ENCODE data around the gene RPH3AL. TPM values are rescaled to one million over a fixed set of nuclear protein-coding genes. Genes with fewer than 3 reads are reported as not detected.

The RPH3AL gene
- total and polyA plus RNA-seq, 2 of the 8 experiments (the other 6 are each of a cell fraction or from before 2014, with no cell fraction given) = 5.6 to 5.8 TPM

DNA sequence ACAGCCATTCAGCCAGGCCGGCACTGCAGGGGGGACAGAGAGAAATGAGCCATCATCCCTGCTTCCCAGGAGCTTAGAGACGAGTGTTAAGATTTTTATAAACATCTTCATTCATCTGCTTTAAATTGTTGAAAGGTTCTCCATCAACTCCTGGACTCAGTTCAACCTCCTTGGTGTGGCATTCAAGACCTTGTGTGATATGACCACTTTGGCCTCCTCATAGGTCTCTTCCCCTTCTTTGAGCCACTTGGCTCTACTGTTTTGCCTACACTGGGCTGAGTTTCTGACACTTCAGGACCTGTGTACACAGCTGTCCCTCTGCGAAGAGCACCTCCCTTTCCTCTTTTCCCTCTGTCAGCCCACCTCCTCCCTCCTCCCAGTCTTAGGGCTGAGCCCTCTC lies 175.5 kb downstream of the RPH3AL start (continued):
- no peak for TF ChIP-seq BACH1 (IDR thresholded peaks at IDR 0.05; ENCODE audit: low read length)
- TF ChIP-seq NANOG (IDR thresholded peaks at IDR 0.05; ENCODE audit: insufficient read depth, low read depth, low read length, poor library complexity, severe bottlenecking) = no peak
- TF ChIP-seq ASH2L (IDR thresholded peaks at IDR 0.05; ENCODE audit: low read length) = no peak
- TF ChIP-seq SIX5 (IDR thresholded peaks at IDR 0.05; ENCODE audit: low read depth, low read length) = no peak
- no peak for TF ChIP-seq CREB1 (IDR thresholded peaks at IDR 0.05)
- TF ChIP-seq JUN (IDR thresholded peaks at IDR 0.05; ENCODE audit: low read depth, low read length) = no peak
- no peak for TF ChIP-seq RNF2 (IDR thresholded peaks at IDR 0.05; ENCODE audit: borderline replicate concordance, low read depth, low read length, missing control alignments, poor library complexity, severe bottlenecking)
- no peak for TF ChIP-seq BCL11A (IDR thresholded peaks at IDR 0.05; ENCODE audit: low read depth in 2 of 2, low read length in 2 of 2)
- TF ChIP-seq RBBP5 (IDR thresholded peaks at IDR 0.05; ENCODE audit: borderline replicate concordance, low read depth, low read length) = no peak
- no peak for TF ChIP-seq SIN3A (conservative IDR thresholded peaks at IDR 0.05 in 1 of 2, IDR thresholded peaks at IDR 0.05 in 1 of 2; ENCODE audit: low read depth in 1 of 2, low read length in 2 of 2)

All from H1 (cell line).